Erythroblast (primary cell): ENCODE measurements around the gene GBF1.

Experiments
- GATA1 ChIP-seq: IDR thresholded peaks from 2 replicates; pipeline ENCODE4 v1.6.1; 2011; ENCODE audit warnings: low read depth, mild to moderate bottlenecking, control low read depth, low read length, moderate library complexity
- POLR2A ChIP-seq: IDR thresholded peaks from 2 replicates; pipeline ENCODE4 v1.6.1; 2011; ENCODE audit warnings: mild to moderate bottlenecking, low read length

GRCh38 chr10:102309236-102309635 lies 63.9 kb downstream of the GBF1 start:
- no peak for TF ChIP-seq POLR2A
- no peak for TF ChIP-seq GATA1
